Prostate gland (tissue), 2 donors: ENCODE data around the gene ZWINT. TPM values are rescaled to one million over a fixed set of nuclear protein-coding genes. Genes with fewer than 3 reads are reported as not detected.

Experiments
- DNase-seq: peaks from one replicate; pipeline ENCODE4 v3.0.0-alpha.2; 2019; ENCODE audit warnings: low spot score
- H3K27ac ChIP-seq, 2 donors: fragments of 200-600 bp; sonication (generic); 2 replicates each; pipeline ENCODE4 v1.5.1; 2017 to 2019
- H3K27me3 ChIP-seq: fragments of 200-600 bp; sonication (generic); replicated peaks from 2 replicates; pipeline ENCODE4 v1.5.1; 2019; ENCODE audit not compliant: insufficient read depth
- H3K36me3 ChIP-seq, 2 donors: fragments of 200-600 bp; sonication (generic); 1 replicate in 1 of 2; 2 replicates in 1 of 2; pipeline versions ENCODE4 v1.5.1 to v1.8.1; 2017 to 2019
- H3K4me1 ChIP-seq: fragments of 200-600 bp; sonication (generic); replicated peaks from 2 replicates; pipeline ENCODE4 v1.5.1; 2019
- H3K4me3 ChIP-seq, 2 donors: fragments of 200-600 bp; sonication (generic); 2 replicates each; pipeline ENCODE4 v1.5.1; 2017 to 2019
- H3K9me3 ChIP-seq: fragments of 200-600 bp; sonication (generic); 2 replicates; pipeline ENCODE4 v1.5.1; 2017
- POLR2A ChIP-seq: fragments of 450-650 bp; IDR thresholded peaks from one replicate; pipeline ENCODE4 v1.6.1; 2016; ENCODE audit warnings: antibody characterized with exemption, mild to moderate bottlenecking
- POLR2AphosphoS5 ChIP-seq: sonication (generic); formaldehyde crosslinking; IDR thresholded peaks from one replicate; pipeline ENCODE4 v1.6.1; 2017; ENCODE audit warnings: antibody characterized with exemption
- WGBS: methylation state at CpG from one replicate; pipeline ENCODE4 v1.1.5; 2018; 5-methylcytosine and 5-hydroxymethylcytosine counted together
- intact Hi-C: fragments of 100-400 bp; cut with DNase I; formaldehyde crosslinking; loops from one replicate; pipeline ENCODE4 v1.14.2; 2022
- total RNA-seq, 2 donors: library from RNA; depleted of rRNA; stranded (reverse); fragments of >200 nt; gene quantifications; one replicate each; pipeline ENCODE4 v1.1.0, GENCODE V29; 2016
- TF ChIP-seq, protein P1 (sequence below), 4 experiments: fragments of 200-600 bp in 2 of 4; fragments of 450-650 bp in 2 of 4; sonication (generic) in 2 of 4; IDR thresholded peaks; 1 replicate in 3 of 4; 2 replicates in 1 of 4; pipeline ENCODE4 v1.5.1; 2016 to 2019; ENCODE audit warnings: antibody characterized with exemption in 4 of 4, mild to moderate bottlenecking in 2 of 4, moderate library complexity in 2 of 4

Gene ZWINT
- total RNA-seq, 2 donors from 2014 or later = 16.3 to 20.3 TPM

DNA sequence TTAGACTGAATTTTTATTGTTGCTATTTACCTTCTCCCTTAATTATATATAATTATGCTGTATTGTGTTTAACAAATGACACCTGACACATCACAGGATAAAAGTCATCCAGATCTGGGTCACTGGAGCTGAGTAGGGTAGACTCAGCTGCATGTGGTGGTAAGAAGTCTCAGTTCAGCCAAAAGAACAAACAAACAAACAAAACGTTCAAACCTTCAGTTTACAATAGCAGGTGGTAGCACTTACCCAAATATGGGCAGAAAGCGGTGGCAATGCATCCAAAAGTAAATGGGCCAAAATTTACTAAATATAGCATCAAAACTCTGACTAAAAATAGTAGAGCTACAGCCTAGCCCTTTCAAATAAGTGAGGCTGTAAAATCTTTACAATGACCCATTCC, 42.2 kb downstream of the ZWINT start:
- Histone ChIP-seq H3K27ac (no peak overlapping the region), H3K9me3 (no peaks in the 10 kb centered on the region), H3K36me3 (no peaks in the 10 kb centered on the region), H3K4me3 (no peak overlapping the region), H3K27me3 (no peaks in the 10 kb centered on the region), H3K4me1 (no peaks in the 10 kb centered on the region)
- TF ChIP-seq POLR2A (no peak), POLR2AphosphoS5 (no peak)
- TF ChIP-seq, protein P1, sequence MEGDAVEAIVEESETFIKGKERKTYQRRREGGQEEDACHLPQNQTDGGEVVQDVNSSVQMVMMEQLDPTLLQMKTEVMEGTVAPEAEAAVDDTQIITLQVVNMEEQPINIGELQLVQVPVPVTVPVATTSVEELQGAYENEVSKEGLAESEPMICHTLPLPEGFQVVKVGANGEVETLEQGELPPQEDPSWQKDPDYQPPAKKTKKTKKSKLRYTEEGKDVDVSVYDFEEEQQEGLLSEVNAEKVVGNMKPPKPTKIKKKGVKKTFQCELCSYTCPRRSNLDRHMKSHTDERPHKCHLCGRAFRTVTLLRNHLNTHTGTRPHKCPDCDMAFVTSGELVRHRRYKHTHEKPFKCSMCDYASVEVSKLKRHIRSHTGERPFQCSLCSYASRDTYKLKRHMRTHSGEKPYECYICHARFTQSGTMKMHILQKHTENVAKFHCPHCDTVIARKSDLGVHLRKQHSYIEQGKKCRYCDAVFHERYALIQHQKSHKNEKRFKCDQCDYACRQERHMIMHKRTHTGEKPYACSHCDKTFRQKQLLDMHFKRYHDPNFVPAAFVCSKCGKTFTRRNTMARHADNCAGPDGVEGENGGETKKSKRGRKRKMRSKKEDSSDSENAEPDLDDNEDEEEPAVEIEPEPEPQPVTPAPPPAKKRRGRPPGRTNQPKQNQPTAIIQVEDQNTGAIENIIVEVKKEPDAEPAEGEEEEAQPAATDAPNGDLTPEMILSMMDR (IDR thresholded peaks at IDR 0.05) = no peak
- intact Hi-C loops = no loop called here
- DNase-seq = no peak
- 53% methylated on average over 2 of the region's 2 CpGs for WGBS

DNA sequence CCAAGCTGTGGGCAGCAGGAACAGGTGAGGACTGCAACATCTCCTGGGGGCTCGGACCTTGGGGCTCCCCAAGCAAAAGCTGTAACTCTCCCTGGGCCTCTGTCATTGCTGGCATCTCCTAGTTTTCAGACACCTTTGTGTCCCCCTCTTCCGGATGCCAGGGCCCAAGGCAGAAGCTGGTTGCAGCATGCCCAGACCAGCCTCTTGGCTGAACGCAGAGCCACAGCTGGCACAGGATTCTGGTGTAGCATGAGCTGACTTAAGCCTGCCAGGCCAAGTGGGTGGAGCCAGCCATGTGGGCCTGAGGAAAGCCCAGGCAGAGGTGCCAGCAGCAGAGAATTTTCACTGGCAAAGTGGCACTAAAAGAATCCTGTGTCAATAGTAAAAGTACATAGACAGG, 43.5 kb downstream of the ZWINT start:
- Histone ChIP-seq H3K27me3 (no peaks in the 10 kb centered on the region), H3K4me1 (no peaks in the 10 kb centered on the region), H3K4me3 (no peak overlapping the region), H3K27ac (no peak overlapping the region), H3K36me3 (no peaks in the 10 kb centered on the region), H3K9me3 (no peaks in the 10 kb centered on the region)
- intact Hi-C loops = no loop called here
- DNase-seq = peak; percentile 89
- 45% methylated on average over 3 of the region's 3 CpGs for WGBS
- TF ChIP-seq, protein P1 (IDR thresholded peaks at IDR 0.05) = no peak
- peak; percentile 62 for TF ChIP-seq POLR2AphosphoS5

DNA sequence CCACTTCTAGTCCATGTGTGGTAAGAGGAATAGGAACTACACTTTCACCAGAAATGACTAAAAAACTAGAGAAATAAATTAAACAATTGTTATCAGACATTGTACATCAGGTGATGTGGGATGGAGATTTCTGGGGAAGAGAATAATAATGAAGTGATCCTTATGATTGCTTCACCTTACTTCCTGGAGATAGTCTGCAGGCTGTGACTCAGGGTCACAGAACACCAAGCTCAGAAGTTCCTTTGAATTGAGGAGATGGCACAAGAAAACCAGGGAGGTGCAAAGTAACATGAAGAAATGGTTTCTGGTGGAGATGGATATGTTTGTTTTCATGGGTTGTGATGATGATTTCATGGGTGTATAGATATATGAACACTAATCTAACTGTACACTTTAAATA, 44.5 kb downstream of the ZWINT start:
- intact Hi-C loops = no loop called here

More for the DNA sequence above, 44.5 kb downstream of the ZWINT start:
- Histone ChIP-seq H3K27ac (no peak overlapping the region), H3K27me3 (no peaks in the 10 kb centered on the region), H3K36me3 (no peaks in the 10 kb centered on the region), H3K4me3 (no peak overlapping the region), H3K4me1 (no peaks in the 10 kb centered on the region), H3K9me3 (no peaks in the 10 kb centered on the region)
- TF ChIP-seq POLR2A (no peak), POLR2AphosphoS5 (no peak)
- TF ChIP-seq, protein P1 (IDR thresholded peaks at IDR 0.05) = no peak
- DNase-seq = no peak
